K562 (cell line): ENCODE measurements around the gene CKLF. TPM values are rescaled to one million over a fixed set of nuclear protein-coding genes. Genes with fewer than 3 reads are reported as not detected.

Experiments used
- BRF1 ChIP-seq: IDR thresholded peaks from 3 replicates; pipeline ENCODE4 v1.6.1; 2011; ENCODE audit warnings: borderline replicate concordance, mild to moderate bottlenecking; ENCODE audit not compliant: insufficient read length; ENCODE audit errors: extremely low read depth
- CAMTA2 ChIP-seq: fragments of 250-450 bp; sonication (Bioruptor Pico); conservative IDR thresholded peaks from 2 replicates; pipeline ENCODE4 v1.5.1; 2022
- E2F3 ChIP-seq: fragments of 250-450 bp; sonication (Bioruptor Pico); IDR thresholded peaks from 2 replicates; pipeline ENCODE4 v1.4.0; 2020; ENCODE audit warnings: mild to moderate bottlenecking
- FIP1L1 ChIP-seq: fragments of 200-400 bp; formaldehyde crosslinking; IDR thresholded peaks from 2 replicates; pipeline ENCODE4 v1.6.1; 2018; ENCODE audit warnings: mild to moderate bottlenecking, low read depth, low read length; ENCODE audit not compliant: poor library complexity, severe bottlenecking
- MCM2 ChIP-seq: fragments of 450-650 bp; IDR thresholded peaks from 2 replicates; pipeline ENCODE4 v1.6.1; 2017; ENCODE audit warnings: low read depth, mild to moderate bottlenecking
- MIER1 ChIP-seq: fragments of 450-650 bp; IDR thresholded peaks from 2 replicates; pipeline ENCODE4 v1.6.1; 2016; ENCODE audit warnings: antibody characterized with exemption, mild to moderate bottlenecking, low read depth
- NEUROD1 ChIP-seq: fragments of 150-350 bp; IDR thresholded peaks from 2 replicates; pipeline ENCODE4 v1.6.1; 2014; ENCODE audit warnings: borderline replicate concordance, low read length, low read depth; ENCODE audit not compliant: partially characterized antibody
- PHF20 ChIP-seq: fragments of 450-650 bp; IDR thresholded peaks from 2 replicates; pipeline ENCODE4 v1.6.1; 2018; ENCODE audit not compliant: partially characterized antibody
- POLR2A ChIP-seq: fragments of 450-650 bp; conservative IDR thresholded peaks from 2 replicates; pipeline ENCODE4 v1.6.1; 2016
- RFX1 ChIP-seq: fragments of 450-650 bp; IDR thresholded peaks from 2 replicates; pipeline ENCODE4 v1.6.1; 2016; ENCODE audit warnings: mild to moderate bottlenecking, moderate library complexity
- SFPQ ChIP-seq: fragments of 200-400 bp; formaldehyde crosslinking; IDR thresholded peaks from 2 replicates; pipeline ENCODE4 v1.6.1; 2017; ENCODE audit warnings: mild to moderate bottlenecking, low read depth, low read length, moderate library complexity
- SMAD2 ChIP-seq: fragments of 150-350 bp; IDR thresholded peaks from 2 replicates; pipeline ENCODE4 v1.6.1; 2014; ENCODE audit warnings: low read depth, mild to moderate bottlenecking, low read length
- SREBF1 ChIP-seq: fragments of 150-350 bp; IDR thresholded peaks from 2 replicates; pipeline ENCODE4 v1.6.1; 2014; ENCODE audit warnings: antibody characterized with exemption, low read depth, low read length, borderline replicate concordance
- STAG1 ChIP-seq: sonication (generic); formaldehyde crosslinking; IDR thresholded peaks from 2 replicates; pipeline ENCODE4 v1.5.0; 2020; ENCODE audit warnings: missing genetic modification reagents, borderline replicate concordance
- USF1 ChIP-seq: sonication (generic); formaldehyde crosslinking; IDR thresholded peaks from 2 replicates; pipeline ENCODE4 v1.9.0; 2022; ENCODE audit warnings: mild to moderate bottlenecking, missing genetic modification reagents
- ZBED1 ChIP-seq: IDR thresholded peaks from 2 replicates; pipeline ENCODE4 v1.6.1; 2014
- ZBTB49 ChIP-seq: sonication (generic); formaldehyde crosslinking; IDR thresholded peaks from 2 replicates; pipeline ENCODE4 v1.8.0; 2022; ENCODE audit warnings: missing genetic modification reagents, mild to moderate bottlenecking, borderline replicate concordance
- ZC3H8 ChIP-seq: fragments of 450-650 bp; IDR thresholded peaks from 2 replicates; pipeline ENCODE4 v1.6.1; 2017
- ZHX1 ChIP-seq: fragments of 150-350 bp; conservative IDR thresholded peaks from 2 replicates; pipeline ENCODE4 v1.6.1; 2014; ENCODE audit warnings: low read length
- ZNF184 ChIP-seq: sonication (generic); formaldehyde crosslinking; IDR thresholded peaks from 2 replicates; pipeline ENCODE4 v1.5.0; 2020; ENCODE audit warnings: missing genetic modification reagents
- ZNF778 ChIP-seq: fragments of 450-650 bp; formaldehyde crosslinking; IDR thresholded peaks from 2 replicates; pipeline ENCODE4 v1.4.0; 2020; ENCODE audit warnings: mild to moderate bottlenecking, moderate library complexity
- polyA plus RNA-seq, 8 experiments: library from polyadenylated mRNA; depleted of rRNA in 4 of 8; stranded (reverse) in 5 of 8; unstranded in 3 of 8; fragments of >200 nt; fragmentation: Nextera tagmentation in 2 of 8; fragmentation: Illumina TruSeq in 1 of 8; extraction: Ambion mirVana in 2 of 8; extraction: Trizol in 1 of 8; gene quantifications; 2 replicates each; pipeline versions ENCODE4 v1.2.1 to v1.2.3, GENCODE V29; 2011 to 2014; ENCODE audit warnings: inconsistent platforms in 1 of 8, missing spikeins in 1 of 8
- total RNA-seq, 7 experiments: library from RNA; depleted of rRNA in 6 of 7; stranded (reverse); fragments of >200 nt in 6 of 7; fragmentation: Illumina TruSeq in 2 of 7; extraction: Trizol in 2 of 7; gene quantifications; 2 replicates each; pipeline versions ENCODE4 v1.2.1 to v1.2.3, GENCODE V29; 2011 to 2021; ENCODE audit warnings: low replicate concordance in 1 of 7

The CKLF gene
- total and polyA plus RNA-seq, 9 of the 15 experiments (the other 6 are each of a cell fraction or from before 2014, with no cell fraction given), result 84.8 to 322 (median 118) TPM

- TF ChIP-seq ZNF184 (CRISPR knock-in tag) (no peak), ZBED1 (0 out of 2 replicates have a peak, but pooled peaks have one; percentile 40), MIER1 (no peak), E2F3 (CRISPR knock-in tag) (peak; percentile 85; the same call in 1 of the 2 replicates), FIP1L1 (peak; percentile 80), SFPQ (no peak), USF1 (peak; percentile 76), SMAD2 (no peak), STAG1 (CRISPR knock-in tag) (peak; percentile 67; the same call in 1 of the 2 replicates), PHF20 (peak; percentile 30), POLR2A (peak; percentile 93), ZHX1 (no peak), RFX1 (no peak; the same call in 1 of the 2 replicates), MCM2 (no peak), ZC3H8 (no peak), ZBTB49 (CRISPR knock-in tag) (peak; percentile 83; the same call in 1 of the 2 replicates), CAMTA2 (CRISPR knock-in tag) (no peak), SREBF1 (no peak), BRF1 (no peak), NEUROD1 (no peak), ZNF778 (CRISPR knock-in tag) (no peak)
Measured at GRCh38 chr16:66552286-66553177, at the start of gene CKLF (continued).
